ENCODE measurements around the gene ITFG1. TPM values are rescaled to one million over a fixed set of nuclear protein-coding genes. Genes with fewer than 3 reads are reported as not detected.
A peak's percentile ranks its signal among the peaks of the same experiment; 100 is the strongest.
"Not testable (repeated sequence)": the region's sequence is repeated elsewhere in the genome, so short reads cannot be mapped to it uniquely, and the experiment has no call there.

ITFG1 gene
- total RNA-seq, 6 experiments from 2014 or later, result 29.9 to 43.8 (median 39.2) TPM

DNA sequence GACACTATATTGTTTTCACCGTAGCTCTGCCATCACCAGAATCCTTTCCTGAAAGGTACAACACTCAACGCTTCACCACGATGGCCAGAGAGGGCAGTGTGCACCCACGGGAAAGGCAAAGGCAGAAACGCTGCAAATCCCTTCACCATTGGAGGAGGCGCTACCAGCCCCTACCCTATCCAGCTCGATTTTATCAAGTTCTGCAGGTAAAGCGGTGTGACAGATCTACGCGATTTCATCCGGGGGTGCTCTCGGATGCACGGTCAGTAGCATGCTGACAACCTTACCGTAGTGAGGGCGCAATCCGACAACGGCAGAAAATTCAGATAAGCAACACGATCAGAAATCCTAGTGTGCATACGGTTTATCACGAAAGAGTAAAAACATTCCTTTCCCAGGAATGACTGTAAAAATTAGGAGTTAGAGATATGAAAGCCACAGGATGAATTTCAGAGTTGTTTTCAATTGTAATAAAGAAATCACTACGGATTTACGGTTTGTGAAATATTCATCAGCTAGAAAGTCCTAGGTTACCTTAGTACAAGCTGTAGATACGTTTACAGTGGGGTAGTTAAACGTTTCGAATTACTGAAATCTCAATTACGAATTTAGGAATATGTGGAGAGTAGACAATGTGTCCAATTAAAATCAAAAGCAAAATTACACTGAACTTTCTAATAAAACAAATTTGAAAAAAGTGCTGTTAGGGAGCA lies 318.9 kb downstream of the ITFG1 start:
- peak; percentile 81 to 85 (median 83) for DNase-seq
- Histone ChIP-seq H3K4me1 (peaks cover 0 to 12% (median 3%) of the 10 kb centered on the region in 4 donors), H3K9me3 (no peaks in the 10 kb centered on the region), H3K27ac (no peak overlapping the region), H3K4me3 (peak overlapping the region; percentile 33 to 53 (median 34)), H3K36me3 (no peaks in the 10 kb centered on the region), H3K27me3 (no peaks in the 10 kb centered on the region)
- intact Hi-C loops (cut with DNase I), result loop anchor here in 1 of 2 donors (10.0 kb wide), 1 partner anchor 1013 kb away; the partner anchor contains the start of gene ABCC12
- 2% methylated on average over 26 of the region's 26 CpGs for WGBS (ENCODE audit: insufficient coverage, low coverage, low lambda C conversion rate, missing lambda C conversion rate)
- no peak for TF ChIP-seq POLR2A (IDR thresholded peaks at IDR 0.05)
- TF ChIP-seq, protein P1, sequence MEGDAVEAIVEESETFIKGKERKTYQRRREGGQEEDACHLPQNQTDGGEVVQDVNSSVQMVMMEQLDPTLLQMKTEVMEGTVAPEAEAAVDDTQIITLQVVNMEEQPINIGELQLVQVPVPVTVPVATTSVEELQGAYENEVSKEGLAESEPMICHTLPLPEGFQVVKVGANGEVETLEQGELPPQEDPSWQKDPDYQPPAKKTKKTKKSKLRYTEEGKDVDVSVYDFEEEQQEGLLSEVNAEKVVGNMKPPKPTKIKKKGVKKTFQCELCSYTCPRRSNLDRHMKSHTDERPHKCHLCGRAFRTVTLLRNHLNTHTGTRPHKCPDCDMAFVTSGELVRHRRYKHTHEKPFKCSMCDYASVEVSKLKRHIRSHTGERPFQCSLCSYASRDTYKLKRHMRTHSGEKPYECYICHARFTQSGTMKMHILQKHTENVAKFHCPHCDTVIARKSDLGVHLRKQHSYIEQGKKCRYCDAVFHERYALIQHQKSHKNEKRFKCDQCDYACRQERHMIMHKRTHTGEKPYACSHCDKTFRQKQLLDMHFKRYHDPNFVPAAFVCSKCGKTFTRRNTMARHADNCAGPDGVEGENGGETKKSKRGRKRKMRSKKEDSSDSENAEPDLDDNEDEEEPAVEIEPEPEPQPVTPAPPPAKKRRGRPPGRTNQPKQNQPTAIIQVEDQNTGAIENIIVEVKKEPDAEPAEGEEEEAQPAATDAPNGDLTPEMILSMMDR (IDR thresholded peaks at IDR 0.05), result peak; percentile 80 to 95 (median 90)
- ATAC-seq, result peak; percentile 88 to 96 (median 94)

DNA sequence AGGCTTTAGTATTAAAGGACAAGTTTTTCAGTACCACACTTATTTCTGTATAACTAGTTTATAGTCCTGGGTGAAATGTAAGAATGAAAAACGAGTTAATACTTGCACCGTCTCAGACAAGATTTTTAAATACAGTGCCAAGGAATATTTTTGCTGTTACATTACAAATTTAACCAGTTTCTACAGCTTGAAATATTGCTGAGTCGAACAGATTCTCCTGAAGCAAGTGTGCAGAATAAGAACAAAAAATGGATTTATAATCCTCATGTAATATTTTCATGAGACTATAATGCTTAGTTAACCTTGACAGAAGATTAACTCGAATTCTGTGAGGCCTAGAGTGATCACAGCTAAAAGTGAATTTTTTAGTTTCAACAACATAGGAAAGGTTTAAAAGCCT lies 320.2 kb downstream of the ITFG1 start:
- no peak overlapping the region for H3K27ac ChIP-seq
- DNase-seq (no peak), ATAC-seq (no peak)
- intact Hi-C loops (cut with DNase I), result loop anchor here in 1 of 2 donors (10.0 kb wide), 1 partner anchor 1014 kb away; the partner anchor contains the start of gene ABCC12
- H3K36me3 ChIP-seq, result no peaks in the 10 kb centered on the region
- H3K4me3 ChIP-seq, result no peak overlapping the region
- H3K27me3 ChIP-seq, result no peaks in the 10 kb centered on the region
- H3K9me3 ChIP-seq, result no peaks in the 10 kb centered on the region
- peaks cover 0 to 12% (median 3%) of the 10 kb centered on the region in 4 donors for H3K4me1 ChIP-seq
- TF ChIP-seq, protein P1 (IDR thresholded peaks at IDR 0.05), result no peak
- no peak for TF ChIP-seq POLR2A (IDR thresholded peaks at IDR 0.05)
- 65% methylated on average over 4 of the region's 4 CpGs for WGBS (ENCODE audit: insufficient coverage, low coverage, low lambda C conversion rate, missing lambda C conversion rate)

DNA sequence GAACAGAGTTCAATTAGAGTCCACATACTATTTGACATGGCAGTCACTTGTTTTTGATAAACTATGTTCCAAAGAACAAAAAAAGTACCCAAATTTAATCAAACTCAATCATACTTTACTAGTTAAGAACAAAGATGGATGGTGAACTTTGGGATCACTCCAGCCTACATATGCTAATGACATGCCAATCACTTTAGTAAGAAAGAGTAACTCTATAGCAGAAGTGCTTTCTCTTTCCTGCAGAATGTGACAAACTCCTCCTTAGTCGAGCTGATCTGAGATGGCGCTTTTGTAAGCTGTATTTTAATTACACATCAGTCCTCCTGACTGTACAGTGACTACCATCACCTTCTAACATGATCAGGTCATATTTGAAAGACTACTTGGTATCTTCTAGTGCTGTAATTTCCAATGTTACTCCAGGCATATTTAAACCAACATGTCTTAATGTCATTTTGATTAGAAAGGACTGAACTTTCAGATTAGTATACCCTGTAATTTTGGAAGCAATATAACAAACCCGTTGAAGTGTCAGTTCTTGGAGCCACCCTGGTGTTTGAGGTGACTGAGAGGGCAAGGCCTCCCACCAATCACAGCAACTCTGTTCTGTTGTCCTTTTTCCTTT lies 321.2 kb downstream of the ITFG1 start:
- Histone ChIP-seq H3K27me3 (no peaks in the 10 kb centered on the region), H3K9me3 (no peaks in the 10 kb centered on the region), H3K36me3 (no peaks in the 10 kb centered on the region), H3K4me3 (no peak overlapping the region), H3K4me1 (peaks cover 0 to 12% (median 3%) of the 10 kb centered on the region in 4 donors), H3K27ac (no peak overlapping the region)
- no peak for DNase-seq
- ATAC-seq, result no peak
- intact Hi-C loops (cut with DNase I), result loop anchor here in 1 of 2 donors (10.0 kb wide), 1 partner anchor 1015 kb away; the partner anchor contains the start of gene ABCC12
- TF ChIP-seq, protein P1 (IDR thresholded peaks at IDR 0.05), result no peak
- TF ChIP-seq POLR2A (IDR thresholded peaks at IDR 0.05), result no peak
- WGBS (ENCODE audit: insufficient coverage, low coverage, low lambda C conversion rate, missing lambda C conversion rate), result 67% methylated on average over 3 of the region's 3 CpGs

DNA sequence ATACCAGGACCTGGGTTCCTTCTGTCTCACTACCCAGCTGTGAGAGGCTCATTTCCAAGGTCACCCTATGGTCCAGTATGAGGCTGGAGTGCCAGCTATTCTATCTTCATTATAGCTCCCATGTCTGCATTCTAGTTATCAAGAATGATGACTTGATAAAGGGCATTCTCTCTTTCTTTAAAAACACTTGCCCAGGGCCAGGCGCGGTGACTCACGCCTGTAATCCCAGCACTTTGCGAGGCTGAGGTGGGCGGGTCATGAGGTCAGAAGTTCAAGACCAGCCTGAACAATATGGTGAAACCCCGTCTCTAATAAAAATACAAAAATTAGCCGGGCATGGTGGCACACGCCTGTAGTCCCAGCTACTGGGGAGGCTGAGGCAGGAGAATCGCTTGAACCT lies 322.9 kb downstream of the ITFG1 start:
- H3K4me3 ChIP-seq; DNase-seq; H3K36me3 ChIP-seq; H3K9me3 ChIP-seq; H3K4me1 ChIP-seq; H3K27ac ChIP-seq; ATAC-seq; intact Hi-C loops (cut with DNase I); H3K27me3 ChIP-seq: not testable (repeated sequence)
- 75% methylated on average over 4 of the region's 9 CpGs for WGBS (ENCODE audit: insufficient coverage, low coverage, low lambda C conversion rate, missing lambda C conversion rate)

Measured in right lobe of liver (tissue), 6 donors.